AML-193 (cell line): ENCODE measurements around the gene PIANP.
"Not testable (repeated sequence)": the region's sequence is repeated elsewhere in the genome, so short reads cannot be mapped to it uniquely, and the experiment has no call there.

ENCODE experiments used
- DNase-seq, 2 experiments: peaks; one replicate each; lab custom pipeline; 2025; lab: John Stamatoyannopoulos, UW

The PIANP gene

GRCh38 chr12:6708351-6708750 lies 7.7 kb upstream of the PIANP start:
- DNase-seq, result not testable (repeated sequence)

- DNase-seq, result peak; percentile 24 to 33
Observed at GRCh38 chr12:6703631-6704030, 3.0 kb upstream of the PIANP start.

- DNase-seq, result no peak
Observed at GRCh38 chr12:6701078-6701768, 608 bp upstream of the PIANP start.

GRCh38 chr12:6699989-6700645 lies 498 bp downstream of the PIANP start:
- no peak for DNase-seq

GRCh38 chr12:6699259-6699988 lies 1.2 kb downstream of the PIANP start:
- no peak for DNase-seq

GRCh38 chr12:6698352-6699046 lies 2.1 kb downstream of the PIANP start:
- no peak for DNase-seq

GRCh38 chr12:6697584-6698351 lies 2.8 kb downstream of the PIANP start:
- DNase-seq, result peak; percentile 2 to 17

GRCh38 chr12:6696690-6697583 lies 3.7 kb downstream of the PIANP start:
- DNase-seq, result no peak

GRCh38 chr12:6695313-6696045 lies 5.1 kb downstream of the PIANP start:
- DNase-seq, result no peak

- DNase-seq, result no peak
Observed at GRCh38 chr12:6694701-6695100, 5.9 kb downstream of the PIANP start.

GRCh38 chr12:6693832-6694355 lies 6.7 kb downstream of the PIANP start:
- no peak for DNase-seq

- no peak for DNase-seq
Observed at GRCh38 chr12:6692888-6693287, 7.7 kb downstream of the PIANP start.

GRCh38 chr12:6691473-6691872 lies 9.1 kb downstream of the PIANP start:
- no peak for DNase-seq

GRCh38 chr12:6688999-6689882 lies 11.4 kb downstream of the PIANP start, which contains the start of gene ZNF384:
TSS of gene ZNF384 (minus strand) at chr12:6689375. CDS start at chr12:6679520, 9,855 bp downstream.
- DNase-seq, result peak; percentile 98 to 99

GRCh38 chr12:6688543-6688998 lies 12.0 kb downstream of the PIANP start:
- peak in 1 of 2 experiments; percentile 37 for DNase-seq

GRCh38 chr12:6685814-6686213 lies 14.8 kb downstream of the PIANP start:
- no peak for DNase-seq

- DNase-seq, result peak; percentile 49 to 51
Observed at GRCh38 chr12:6684609-6685008, 16.0 kb downstream of the PIANP start.

GRCh38 chr12:6676962-6677361 lies 23.7 kb downstream of the PIANP start:
- DNase-seq, result no peak
